Stomach (tissue), 9 donors: ENCODE measurements around the gene MSH6. TPM values are rescaled to one million over a fixed set of nuclear protein-coding genes. Genes with fewer than 3 reads are reported as not detected.

Experiments used
- DNase-seq, 2 donors: peaks; one replicate each; pipeline versions ENCODE4 v3.0.0 to v3.0.0-alpha.2; 2013 to 2019
- H3K27ac ChIP-seq, 5 donors: fragments of 200-600 bp in 4 of 5; sonication (generic) in 4 of 5; one replicate each; pipeline ENCODE4 v1.5.1; 2013 to 2019; ENCODE audit warnings: mild to moderate bottlenecking in 1 of 5, moderate library complexity in 1 of 5
- H3K27me3 ChIP-seq, 3 donors: fragments of 200-600 bp; sonication (generic); one replicate each; pipeline ENCODE4 v1.5.1; 2017 to 2019; ENCODE audit warnings: mixed run types in 1 of 3
- H3K36me3 ChIP-seq, 4 donors: fragments of 200-600 bp; sonication (generic); 1 replicate in 3 of 4; 2 replicates in 1 of 4; pipeline ENCODE4 v1.5.1; 2016 to 2019
- H3K4me1 ChIP-seq, 4 donors: fragments of 200-600 bp; sonication (generic); one replicate each; pipeline ENCODE4 v1.5.1; 2016 to 2019
- H3K4me3 ChIP-seq, 4 donors: fragments of 200-600 bp; sonication (generic) in 3 of 4; one replicate each; pipeline ENCODE4 v1.5.1; 2016 to 2019; ENCODE audit warnings: mild to moderate bottlenecking in 1 of 4
- H3K9me3 ChIP-seq, 4 donors: fragments of 200-600 bp; sonication (generic); one replicate each; pipeline ENCODE4 v1.5.1; 2016 to 2019
- CTCF ChIP-seq, 7 experiments: fragments of 450-650 bp in 4 of 7; fragments of 200-600 bp in 3 of 7; sonication (generic) in 3 of 7; IDR thresholded peaks; one replicate each; pipeline ENCODE4 v1.5.1; 2016 to 2019; ENCODE audit warnings: antibody characterized with exemption in 7 of 7, control low read depth in 2 of 7, mild to moderate bottlenecking in 1 of 7
- EP300 ChIP-seq: sonication (generic); formaldehyde crosslinking; IDR thresholded peaks from one replicate; pipeline ENCODE4 v1.6.1; 2017; ENCODE audit warnings: antibody characterized with exemption
- POLR2A ChIP-seq, 4 donors: fragments of 450-650 bp; IDR thresholded peaks; one replicate each; pipeline ENCODE4 v1.6.1; 2016; ENCODE audit warnings: antibody characterized with exemption in 4 of 4, control low read depth in 2 of 4, mild to moderate bottlenecking in 1 of 4, moderate library complexity in 1 of 4
- POLR2AphosphoS5 ChIP-seq, 3 donors: sonication (generic); formaldehyde crosslinking; IDR thresholded peaks; one replicate each; pipeline ENCODE4 v1.6.1; 2016; ENCODE audit warnings: antibody characterized with exemption in 3 of 3
- WGBS, 5 donors: extraction: QIAGEN DNeasy Blood & Tissue Kit in 3 of 5; methylation state at CpG; one replicate each; pipeline versions ENCODE4 v1.1.5 to v1.1.7; 2013 to 2018; 5-methylcytosine and 5-hydroxymethylcytosine counted together
- intact Hi-C: fragments of 100-400 bp; cut with DNase I; formaldehyde crosslinking; loops from one replicate; pipeline ENCODE4 v1.15.1; 2023; ENCODE audit warnings: low total_unique reads
- polyA plus RNA-seq, 3 donors: library from polyadenylated mRNA; stranded (reverse); fragments of 200-250 nt; gene quantifications; one replicate each; pipeline ENCODE4 v1.2.3, GENCODE V29; 2013
- total RNA-seq, 5 donors: library from RNA; depleted of rRNA; stranded (reverse); fragments of >200 nt; gene quantifications; one replicate each; pipeline versions ENCODE4 v1.1.0 to v1.2.3, GENCODE V29; 2014 to 2016
- donor health status: healthy with polysubstance abuse.
- donor health status: Bipolar disorder and iron deficiency.
- donor health status: healthy.

MSH6 gene
- total and polyA plus RNA-seq, 8 donors: 5.7 to 45.7 (median 9.1) TPM

- 64 to 91% (median 77%) methylated on average over 4 of the region's 4 CpGs for WGBS, 5 donors
- DNase-seq: no peak
- Histone ChIP-seq H3K9me3 (peaks cover 0 to 5% (median 2%) of the 10 kb centered on the region in 4 donors), H3K36me3 (peaks cover 28 to 100% (median 99%) of the 10 kb centered on the region in 4 donors), H3K27ac (no peak overlapping the region), H3K4me3 (no peak overlapping the region), H3K4me1 (peaks cover 0 to 30% (median 13%) of the 10 kb centered on the region in 4 donors), H3K27me3 (no peaks in the 10 kb centered on the region)
- intact Hi-C loops: no loop called here
- TF ChIP-seq CTCF (IDR thresholded peaks at IDR 0.05): no peak
- no peak for TF ChIP-seq EP300
- TF ChIP-seq POLR2A (IDR thresholded peaks at IDR 0.05): no peak
- no peak for TF ChIP-seq POLR2AphosphoS5 (IDR thresholded peaks at IDR 0.05)
These were observed 25.7 kb downstream of the MSH6 start for GRCh38 chr2:47808614-47809013.

GRCh38 chr2:47809903-47810302 lies 27.0 kb downstream of the MSH6 start:
- no peak for DNase-seq
- WGBS, 5 donors: 79 to 90% (median 87%) methylated on average over 2 of the region's 2 CpGs
- H3K4me1 ChIP-seq: peaks cover 0 to 30% (median 13%) of the 10 kb centered on the region in 4 donors
- H3K27ac ChIP-seq: no peak overlapping the region
- H3K36me3 ChIP-seq: peaks cover 15 to 100% (median 99%) of the 10 kb centered on the region in 4 donors
- TF ChIP-seq CTCF (IDR thresholded peaks at IDR 0.05): no peak
- no peak for TF ChIP-seq POLR2A (IDR thresholded peaks at IDR 0.05)
- no peak for TF ChIP-seq POLR2AphosphoS5 (IDR thresholded peaks at IDR 0.05)
- TF ChIP-seq EP300: no peak
- no peaks in the 10 kb centered on the region for H3K27me3 ChIP-seq
- intact Hi-C loops: no loop called here
- no peaks in the 10 kb centered on the region for H3K9me3 ChIP-seq
- no peak overlapping the region for H3K4me3 ChIP-seq

- TF ChIP-seq POLR2A (IDR thresholded peaks at IDR 0.05): no peak
- TF ChIP-seq POLR2AphosphoS5 (IDR thresholded peaks at IDR 0.05): no peak
- TF ChIP-seq CTCF (IDR thresholded peaks at IDR 0.05): no peak
- no peak for TF ChIP-seq EP300
These were observed 27.9 kb downstream of the MSH6 start for GRCh38 chr2:47810850-47811249.

GRCh38 chr2:47811668-47812067 lies 28.7 kb downstream of the MSH6 start:
- TF ChIP-seq POLR2AphosphoS5 (IDR thresholded peaks at IDR 0.05) (no peak), CTCF (IDR thresholded peaks at IDR 0.05) (no peak), POLR2A (IDR thresholded peaks at IDR 0.05) (no peak), EP300 (no peak)
- Histone ChIP-seq H3K4me3 (no peak overlapping the region), H3K4me1 (peaks cover 0 to 30% (median 13%) of the 10 kb centered on the region in 4 donors), H3K27me3 (no peaks in the 10 kb centered on the region), H3K9me3 (no peaks in the 10 kb centered on the region), H3K27ac (no peak overlapping the region), H3K36me3 (peaks cover 18 to 100% (median 99%) of the 10 kb centered on the region in 4 donors)
- 64 to 91% (median 81%) methylated on average over 1 of the region's 1 CpG for WGBS, 5 donors
- intact Hi-C loops: no loop called here
- DNase-seq: no peak

More at GRCh38 chr2:47810850-47811249, 27.9 kb downstream of the MSH6 start:
- H3K27ac ChIP-seq: no peak overlapping the region
- peaks cover 18 to 100% (median 99%) of the 10 kb centered on the region in 4 donors for H3K36me3 ChIP-seq
- no peaks in the 10 kb centered on the region for H3K9me3 ChIP-seq
- no peak overlapping the region for H3K4me3 ChIP-seq
- intact Hi-C loops: no loop called here
- H3K4me1 ChIP-seq: peaks cover 0 to 30% (median 13%) of the 10 kb centered on the region in 4 donors
- no peaks in the 10 kb centered on the region for H3K27me3 ChIP-seq
- no peak for DNase-seq
